Liver (tissue), 9 donors: Measurements from ENCODE around the gene GPR39. TPM values are rescaled to one million over a fixed set of nuclear protein-coding genes. Genes with fewer than 3 reads are reported as not detected.

ENCODE experiments used
- DNase-seq: peaks from one replicate; pipeline ENCODE4 v3.0.0-alpha.2; 2017; ENCODE audit warnings: low spot score
- H3K27ac ChIP-seq, 2 donors: one replicate each; pipeline ENCODE4 v1.7.0; 2013; ENCODE audit warnings: inconsistent platforms in 2 of 2, low read length in 2 of 2, control low read depth in 1 of 2, low read depth in 1 of 2, mild to moderate bottlenecking in 1 of 2
- H3K27me3 ChIP-seq, 4 donors: one replicate each; pipeline versions ENCODE4 v1.6.1 to v1.7.0; 2013; ENCODE audit warnings: low read length in 3 of 4, inconsistent platforms in 1 of 4, mild to moderate bottlenecking in 1 of 4, moderate library complexity in 1 of 4; ENCODE audit not compliant: control insufficient read depth in 4 of 4, insufficient read depth in 4 of 4
- H3K36me3 ChIP-seq, 4 donors: one replicate each; pipeline versions ENCODE4 v1.6.1 to v1.7.0; 2013; ENCODE audit warnings: low read length in 3 of 4, mild to moderate bottlenecking in 3 of 4, low read depth in 1 of 4, moderate library complexity in 1 of 4; ENCODE audit not compliant: control insufficient read depth in 4 of 4, insufficient read depth in 3 of 4
- H3K4me1 ChIP-seq, 4 donors: one replicate each; pipeline versions ENCODE4 v1.6.1 to v1.7.0; 2013; ENCODE audit warnings: low read length in 3 of 4, mild to moderate bottlenecking in 3 of 4, moderate library complexity in 1 of 4; ENCODE audit not compliant: control insufficient read depth in 4 of 4, insufficient read depth in 4 of 4
- H3K4me3 ChIP-seq, 3 donors: one replicate each; pipeline versions ENCODE4 v1.6.1 to v1.7.0; 2013; ENCODE audit warnings: low read length in 3 of 3, control low read depth in 1 of 3, low read depth in 1 of 3, mild to moderate bottlenecking in 1 of 3
- H3K9ac ChIP-seq, 2 donors: one replicate each; pipeline ENCODE4 v1.7.0; 2013; ENCODE audit warnings: low read length in 2 of 2, mild to moderate bottlenecking in 2 of 2, moderate library complexity in 2 of 2, control low read depth in 1 of 2, low read depth in 1 of 2
- H3K9me3 ChIP-seq, 4 donors: one replicate each; pipeline versions ENCODE4 v1.6.1 to v1.7.0; 2013; ENCODE audit warnings: low read length in 3 of 4; ENCODE audit not compliant: control insufficient read depth in 4 of 4
- ATF3 ChIP-seq: IDR thresholded peaks from 2 replicates; pipeline ENCODE4 v1.6.1; 2016; ENCODE audit warnings: antibody characterized with exemption
- CTCF ChIP-seq: fragments of 150-350 bp; IDR thresholded peaks from 2 replicates; pipeline ENCODE4 v1.5.1; 2017; ENCODE audit warnings: improper control_type of control experiment, low read depth, low read length; ENCODE audit not compliant: missing input control
- EGR1 ChIP-seq, 2 donors: IDR thresholded peaks; 2 replicates each; pipeline ENCODE4 v1.6.1; 2016 to 2018; ENCODE audit warnings: antibody characterized with exemption in 2 of 2, low read depth in 2 of 2
- FOXA1 ChIP-seq: IDR thresholded peaks from 2 replicates; pipeline ENCODE4 v1.6.1; 2016; ENCODE audit warnings: antibody characterized with exemption
- GABPA ChIP-seq, 2 donors: IDR thresholded peaks in 1 of 2; conservative IDR thresholded peaks in 1 of 2; 2 replicates each; pipeline ENCODE4 v1.6.1; 2016; ENCODE audit warnings: antibody characterized with exemption in 2 of 2, mild to moderate bottlenecking in 1 of 2, moderate library complexity in 1 of 2
- MAX ChIP-seq: IDR thresholded peaks from 2 replicates; pipeline ENCODE4 v1.6.1; 2016; ENCODE audit warnings: antibody characterized with exemption
- RAD21 ChIP-seq, 2 donors: IDR thresholded peaks; 2 replicates each; pipeline ENCODE4 v1.6.1; 2016; ENCODE audit warnings: antibody characterized with exemption in 2 of 2, mild to moderate bottlenecking in 2 of 2
- REST ChIP-seq: IDR thresholded peaks from 2 replicates; pipeline ENCODE4 v1.6.1; 2016; ENCODE audit warnings: antibody characterized with exemption, mild to moderate bottlenecking
- RXRA ChIP-seq, 2 donors: IDR thresholded peaks; 2 replicates each; pipeline ENCODE4 v1.6.1; 2017 to 2018; ENCODE audit warnings: antibody characterized with exemption in 2 of 2, mild to moderate bottlenecking in 1 of 2
- SP1 ChIP-seq: IDR thresholded peaks from 2 replicates; pipeline ENCODE4 v1.6.1; 2018; ENCODE audit warnings: antibody characterized with exemption, mild to moderate bottlenecking
- TAF1 ChIP-seq: conservative IDR thresholded peaks from 2 replicates; pipeline ENCODE4 v1.6.1; 2016; ENCODE audit warnings: antibody characterized with exemption, mild to moderate bottlenecking
- YY1 ChIP-seq: IDR thresholded peaks from 2 replicates; pipeline ENCODE4 v1.6.1; 2016; ENCODE audit warnings: antibody characterized with exemption, mild to moderate bottlenecking
- ZBTB33 ChIP-seq: IDR thresholded peaks from 2 replicates; pipeline ENCODE4 v1.6.1; 2016; ENCODE audit warnings: antibody characterized with exemption
- WGBS: extraction: QIAGEN DNeasy Blood & Tissue Kit; methylation state at CpG from one replicate; pipeline ENCODE4 v1.1.7; 2013; 5-methylcytosine and 5-hydroxymethylcytosine counted together
- polyA plus RNA-seq, 2 donors: library from polyadenylated mRNA; stranded (reverse) in 1 of 2; unstranded in 1 of 2; fragments of 200-250 nt in 1 of 2; fragments of >200 nt in 1 of 2; fragmentation: Nextera tagmentation in 1 of 2; extraction: Ambion mirVana in 1 of 2; gene quantifications; one replicate each; pipeline versions ENCODE4 v1.2.1 to v1.2.3, GENCODE V29; 2013 to 2015
- total RNA-seq, 2 donors: library from RNA; depleted of rRNA; stranded (reverse); fragments of >200 nt; gene quantifications; one replicate each; pipeline ENCODE4 v1.2.3, GENCODE V29; 2014
- donor health status: healthy.
- donor health status: healthy.
- donor health status: healthy.
- donor health status: healthy.
- donor health status: healthy.

Gene GPR39
- total and polyA plus RNA-seq, 4 donors: 2.2 to 13.0 (median 2.8) TPM

GRCh38 chr2:132662732-132663131 lies 246.1 kb downstream of the GPR39 start:
- no peaks in the 10 kb centered on the region for H3K9me3 ChIP-seq
- H3K27me3 ChIP-seq: no peaks in the 10 kb centered on the region
- no peak for DNase-seq
- H3K4me3 ChIP-seq: no peak overlapping the region
- no peaks in the 10 kb centered on the region for H3K4me1 ChIP-seq
- TF ChIP-seq CTCF (no peak), RAD21 (IDR thresholded peaks at IDR 0.05) (no peak), RXRA (IDR thresholded peaks at IDR 0.05) (no peak), TAF1 (no peak), GABPA (IDR thresholded peaks at IDR 0.05 in 1 of 2, conservative IDR thresholded peaks at IDR 0.05 in 1 of 2) (no peak), YY1 (no peak), ZBTB33 (no peak), ATF3 (no peak), EGR1 (IDR thresholded peaks at IDR 0.05; ENCODE audit: low read depth in 2 of 2) (no peak), FOXA1 (no peak), MAX (no peak)
- no peaks in the 10 kb centered on the region for H3K36me3 ChIP-seq
- H3K9ac ChIP-seq: no peak overlapping the region
- no peak overlapping the region for H3K27ac ChIP-seq
- 55% methylated on average over 3 of the region's 3 CpGs for WGBS

- Histone ChIP-seq H3K27me3 (no peaks in the 10 kb centered on the region), H3K36me3 (no peaks in the 10 kb centered on the region), H3K4me1 (peaks cover 5 to 9% (median 7%) of the 10 kb centered on the region in 4 donors), H3K27ac (no peak overlapping the region), H3K9me3 (no peaks in the 10 kb centered on the region), H3K9ac (no peak overlapping the region), H3K4me3 (no peak overlapping the region)
- 76% methylated on average over 2 of the region's 2 CpGs for WGBS
- no peak for DNase-seq
- TF ChIP-seq SP1 (no peak), REST (no peak), RXRA (IDR thresholded peaks at IDR 0.05) (no peak)
These were observed 247.5 kb downstream of the GPR39 start for GRCh38 chr2:132664096-132664495.
